Stimulated activated memory B cell treated with anti-CD40 and anti-IgM and Interleukin-4, amounts not matched to agents 10 μg/mL and 1 μg/mL and 100 μg/mL, for 72 hours (primary cell): ENCODE measurements around the gene ZSWIM8.
"Not testable (repeated sequence)": the region's sequence is repeated elsewhere in the genome, so short reads cannot be mapped to it uniquely, and the experiment has no call there.

Source experiments
- ATAC-seq: fragments of 150-1000 bp; cut with Tn5 transposase; 2 replicates; pipeline ENCODE4 v1.10.0; 2021
- H3K27ac Mint-ChIP-seq: one replicate; pipeline ENCODE4 v1.8.0; 2022; ENCODE audit warnings: mild to moderate bottlenecking, mixed read lengths
- H3K27me3 Mint-ChIP-seq: one replicate; pipeline ENCODE4 v1.8.0; 2022; ENCODE audit warnings: mixed read lengths
- H3K36me3 Mint-ChIP-seq: one replicate; pipeline ENCODE4 v1.8.0; 2022; ENCODE audit warnings: mixed read lengths
- H3K4me1 Mint-ChIP-seq: one replicate; pipeline ENCODE4 v1.8.0; 2022; ENCODE audit warnings: mixed read lengths
- H3K4me3 Mint-ChIP-seq: one replicate; pipeline ENCODE4 v1.8.0; 2022; ENCODE audit warnings: mild to moderate bottlenecking, moderate library complexity, mixed read lengths
- H3K9me3 Mint-ChIP-seq: one replicate; pipeline ENCODE4 v1.8.0; 2022; ENCODE audit warnings: mixed read lengths

Gene ZSWIM8

DNA sequence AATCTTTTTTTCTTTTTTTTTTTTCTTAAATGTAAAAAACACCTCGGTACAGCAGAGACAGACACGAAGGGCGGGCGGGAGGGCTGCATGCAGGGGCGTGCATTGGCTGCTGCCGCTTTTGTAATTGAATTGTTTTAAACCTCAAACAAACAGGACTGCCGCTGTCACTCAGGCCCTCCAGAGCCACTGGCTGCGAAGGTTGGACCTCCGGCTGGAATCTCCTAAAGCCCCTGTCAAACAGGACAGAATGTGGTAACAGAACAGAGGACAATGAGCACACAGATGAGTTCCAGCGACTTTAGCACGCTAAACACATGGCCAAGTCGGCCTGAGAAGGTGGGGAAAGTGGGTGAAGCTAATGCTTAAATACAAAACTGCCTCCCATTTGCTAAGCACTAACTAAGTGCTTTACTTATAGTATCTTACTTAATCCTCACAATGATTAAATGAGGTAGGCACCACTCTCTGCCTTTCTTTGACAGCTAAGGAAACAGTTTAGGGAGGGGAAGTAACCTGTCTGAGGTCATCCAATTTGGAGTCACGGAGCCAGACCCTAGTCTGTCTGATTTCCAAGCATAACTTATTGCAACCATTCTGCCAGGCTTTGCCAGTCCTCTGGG lies 29.0 kb downstream of the ZSWIM8 start:
- ATAC-seq = no peak
- Mint-ChIP-seq H3K4me3 (no peak overlapping the region), H3K36me3 (peaks cover 29% of the 10 kb centered on the region), H3K9me3 (no peaks in the 10 kb centered on the region), H3K27me3 (no peaks in the 10 kb centered on the region), H3K4me1 (peaks cover 13% of the 10 kb centered on the region), H3K27ac (no peak overlapping the region)

DNA sequence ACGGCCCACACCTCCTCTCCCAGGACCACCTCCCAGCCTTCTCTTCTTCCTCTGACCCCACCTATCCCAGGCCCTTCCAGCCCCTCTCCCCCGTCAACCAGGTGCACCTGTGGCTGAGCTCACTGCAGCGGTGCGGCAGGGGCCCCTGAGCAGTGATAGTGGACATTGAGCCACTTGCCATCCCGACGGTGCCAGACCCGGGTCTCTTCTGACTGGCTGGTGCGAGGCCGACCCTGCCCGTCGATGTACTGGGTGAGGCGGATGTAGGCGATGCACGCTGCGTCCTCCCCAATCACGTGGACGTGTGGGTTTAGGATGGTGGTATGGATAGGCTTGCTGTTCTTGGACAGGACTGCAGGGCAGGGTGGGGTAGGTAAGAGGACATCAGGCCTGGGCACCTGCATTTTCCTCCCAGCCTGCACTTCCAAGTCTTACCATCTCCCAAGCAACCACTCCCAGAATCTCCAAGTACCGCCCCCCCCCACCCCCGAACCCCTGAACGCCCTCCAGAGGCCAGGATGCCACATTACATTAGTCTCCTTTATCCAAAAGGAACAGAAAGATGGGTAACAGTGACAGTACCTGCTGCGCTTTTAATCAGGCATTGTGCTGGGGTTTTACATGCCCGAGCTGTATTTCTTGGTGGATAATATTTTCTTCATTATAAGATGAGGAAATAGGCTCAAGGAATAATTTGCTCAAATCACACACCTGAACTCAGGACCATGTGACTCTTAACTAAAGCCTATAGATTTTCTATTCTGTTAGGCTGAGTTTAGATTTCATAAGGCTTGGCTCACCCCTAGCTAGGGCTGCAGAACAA lies 29.7 kb downstream of the ZSWIM8 start:
- no peak overlapping the region for H3K4me3 Mint-ChIP-seq
- H3K4me1 Mint-ChIP-seq = peaks cover 6% of the 10 kb centered on the region
- H3K27me3 Mint-ChIP-seq = no peaks in the 10 kb centered on the region
- H3K36me3 Mint-ChIP-seq = peaks cover 29% of the 10 kb centered on the region
- H3K9me3 Mint-ChIP-seq = no peaks in the 10 kb centered on the region
- H3K27ac Mint-ChIP-seq = no peak overlapping the region
- ATAC-seq = no peak

DNA sequence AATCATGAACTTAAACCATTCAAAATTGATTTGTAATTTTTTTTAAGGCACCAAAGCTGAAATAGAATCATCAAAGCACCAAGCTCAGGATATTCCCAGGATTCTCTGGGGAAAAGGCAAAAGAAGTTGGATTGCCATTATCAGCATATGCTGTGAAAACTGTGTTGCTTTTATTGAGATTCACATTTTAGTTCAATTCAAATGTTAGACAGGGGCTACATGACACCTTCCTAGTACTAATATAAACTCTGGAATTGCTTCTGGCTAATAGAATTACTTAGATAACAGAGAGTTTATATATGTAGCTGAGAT lies 30.3 kb downstream of the ZSWIM8 start:
- ATAC-seq = no peak
- H3K36me3 Mint-ChIP-seq = peaks cover 29% of the 10 kb centered on the region
- no peaks in the 10 kb centered on the region for H3K27me3 Mint-ChIP-seq
- no peaks in the 10 kb centered on the region for H3K9me3 Mint-ChIP-seq
- H3K27ac Mint-ChIP-seq = no peak overlapping the region
- peaks cover under 1% of the 10 kb centered on the region for H3K4me1 Mint-ChIP-seq
- H3K4me3 Mint-ChIP-seq = no peak overlapping the region

DNA sequence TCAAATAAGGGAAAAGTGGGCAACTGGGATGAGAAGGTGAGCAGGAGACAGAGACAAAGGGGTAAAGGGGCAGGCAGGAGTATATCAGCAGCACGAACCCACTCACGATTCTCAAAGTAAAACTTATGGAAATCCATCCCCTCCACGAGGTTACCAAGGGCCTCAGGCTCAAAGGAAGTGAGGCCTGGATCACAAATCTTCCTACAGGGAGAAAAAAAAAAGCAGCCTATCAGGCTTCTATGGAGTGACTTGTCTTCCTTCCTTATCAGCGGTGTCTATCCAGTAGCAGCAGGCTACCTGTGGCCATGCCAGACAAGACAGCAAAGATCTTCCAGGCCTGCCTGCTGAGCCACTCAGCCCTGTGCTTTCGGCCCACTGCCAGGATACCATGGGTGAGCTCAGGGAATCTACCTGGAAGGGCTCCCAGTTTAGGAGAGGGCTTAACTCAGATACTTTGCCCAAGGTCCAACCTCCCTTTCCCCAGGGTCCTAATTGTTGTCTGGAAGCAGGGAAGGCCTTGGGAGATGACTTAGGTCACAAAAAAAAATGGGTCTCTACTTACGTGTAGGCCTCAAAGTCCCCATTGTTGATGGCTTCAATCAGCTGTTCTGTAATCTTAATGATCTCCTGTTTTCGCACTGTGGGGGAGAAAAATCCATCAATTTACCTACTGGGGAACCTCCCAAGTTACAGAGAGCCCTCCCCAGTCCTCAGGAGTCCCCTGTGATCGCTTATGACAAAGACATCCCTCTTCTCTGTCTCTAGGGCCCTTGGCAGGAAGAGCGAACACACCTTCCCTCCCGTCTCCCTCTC lies 31.7 kb downstream of the ZSWIM8 start:
- no peaks in the 10 kb centered on the region for H3K27me3 Mint-ChIP-seq
- H3K27ac Mint-ChIP-seq = no peak overlapping the region
- no peaks in the 10 kb centered on the region for H3K4me1 Mint-ChIP-seq
- H3K9me3 Mint-ChIP-seq = no peaks in the 10 kb centered on the region
- H3K36me3 Mint-ChIP-seq = peaks cover 36% of the 10 kb centered on the region
- no peak for ATAC-seq
- H3K4me3 Mint-ChIP-seq = no peak overlapping the region

DNA sequence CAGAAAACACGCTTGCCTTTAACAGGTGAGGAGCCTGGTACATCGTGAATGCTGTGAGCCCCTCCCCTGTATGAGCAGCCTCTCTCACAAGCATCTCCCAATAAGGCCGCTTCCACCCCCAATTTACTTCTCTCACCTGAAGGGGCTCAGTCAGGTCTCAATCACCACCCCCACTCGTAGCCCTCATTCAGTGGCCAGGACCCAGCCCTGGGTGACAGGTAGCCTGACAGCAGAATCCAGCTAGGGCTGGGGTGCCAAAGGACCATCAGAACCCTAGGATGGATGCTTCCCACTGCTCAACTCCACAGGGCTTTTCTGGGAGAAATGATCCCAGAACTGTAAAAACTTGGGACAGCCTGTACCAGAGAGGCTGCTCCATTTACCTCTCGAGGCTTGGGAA lies 32.4 kb downstream of the ZSWIM8 start:
- no peak for ATAC-seq
- H3K27ac Mint-ChIP-seq = no peak overlapping the region
- peaks cover 40% of the 10 kb centered on the region for H3K36me3 Mint-ChIP-seq
- no peaks in the 10 kb centered on the region for H3K27me3 Mint-ChIP-seq
- no peak overlapping the region for H3K4me3 Mint-ChIP-seq
- no peaks in the 10 kb centered on the region for H3K4me1 Mint-ChIP-seq
- no peaks in the 10 kb centered on the region for H3K9me3 Mint-ChIP-seq

DNA sequence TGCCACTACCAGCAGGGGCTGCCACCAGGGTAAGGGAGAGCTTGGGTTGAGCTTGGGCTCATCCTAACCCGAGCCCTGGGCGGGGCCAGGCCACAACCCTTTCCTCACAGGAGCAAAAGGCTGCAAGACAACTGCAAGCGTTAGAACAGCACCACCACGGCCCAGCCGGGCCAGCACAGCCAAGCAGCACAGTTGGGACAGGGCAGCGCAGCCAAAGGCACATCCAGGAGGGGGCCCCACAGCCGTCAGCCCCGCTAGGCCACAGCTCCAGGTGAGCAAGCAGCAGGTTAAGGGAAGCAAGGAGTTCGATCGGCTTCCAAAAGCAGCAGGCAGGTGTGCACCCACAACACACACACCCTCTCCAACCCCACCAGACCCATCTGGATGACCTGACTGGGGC lies 33.0 kb downstream of the ZSWIM8 start:
- Mint-ChIP-seq H3K9me3 (no peaks in the 10 kb centered on the region), H3K36me3 (peaks cover 34% of the 10 kb centered on the region), H3K4me3 (no peak overlapping the region), H3K27ac (no peak overlapping the region), H3K27me3 (no peaks in the 10 kb centered on the region), H3K4me1 (no peaks in the 10 kb centered on the region)
- ATAC-seq = no peak

DNA sequence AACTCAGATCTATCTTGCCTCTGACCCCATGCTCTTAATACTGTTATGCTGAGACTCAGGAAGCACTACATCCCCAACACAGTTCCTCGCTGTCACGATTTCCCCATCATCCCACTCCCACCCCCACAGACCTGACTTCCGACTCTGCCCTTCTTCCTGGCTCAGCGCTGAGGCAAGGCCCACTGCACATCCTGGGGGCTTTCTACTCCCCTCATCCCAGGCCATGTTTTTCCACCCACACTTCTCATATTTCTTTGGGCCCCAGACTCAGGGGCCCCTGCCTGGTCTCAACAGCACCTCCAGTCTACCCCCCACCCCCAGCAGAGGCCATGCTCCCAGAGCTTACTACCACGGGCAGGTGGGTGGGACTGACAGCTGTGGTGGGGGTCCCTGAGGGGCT lies 33.7 kb downstream of the ZSWIM8 start:
- no peaks in the 10 kb centered on the region for H3K27me3 Mint-ChIP-seq
- H3K27ac Mint-ChIP-seq = no peak overlapping the region
- H3K36me3 Mint-ChIP-seq = peaks cover 29% of the 10 kb centered on the region
- H3K4me1 Mint-ChIP-seq = no peaks in the 10 kb centered on the region
- no peak overlapping the region for H3K4me3 Mint-ChIP-seq
- H3K9me3 Mint-ChIP-seq = no peaks in the 10 kb centered on the region
- ATAC-seq = no peak

DNA sequence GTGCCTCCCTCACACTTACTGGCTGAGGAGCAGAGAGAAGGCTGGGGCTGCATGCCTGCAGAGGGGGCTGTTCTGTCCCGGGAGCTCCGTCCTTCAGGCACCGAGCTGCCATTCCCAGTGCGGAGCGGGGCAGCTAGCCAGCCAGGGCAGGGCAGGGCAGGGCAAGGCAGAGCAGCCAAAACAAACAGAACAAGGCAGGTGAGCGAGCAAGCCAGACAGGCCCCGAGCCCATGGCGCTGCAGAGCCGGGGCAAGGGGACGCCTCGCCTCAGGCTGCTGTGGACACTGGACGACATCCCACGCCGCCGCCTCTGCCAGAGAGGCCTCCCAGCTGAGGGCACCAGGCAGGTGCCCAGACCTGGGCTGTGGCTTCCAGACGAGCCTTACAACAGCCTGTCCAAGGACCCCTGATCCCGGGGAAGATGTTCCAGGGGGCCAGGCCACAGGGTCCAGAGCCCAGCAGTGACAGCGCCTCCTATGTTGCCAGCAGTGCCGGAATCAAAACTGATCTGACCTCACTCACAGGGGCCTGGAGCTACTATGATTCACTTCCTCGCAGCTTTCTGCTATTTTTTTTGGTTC lies 34.2 kb downstream of the ZSWIM8 start:
- Mint-ChIP-seq H3K27ac (no peak overlapping the region), H3K4me1 (no peaks in the 10 kb centered on the region), H3K27me3 (no peaks in the 10 kb centered on the region), H3K4me3 (no peak overlapping the region), H3K9me3 (no peaks in the 10 kb centered on the region), H3K36me3 (peaks cover 32% of the 10 kb centered on the region)
- ATAC-seq = no peak

DNA sequence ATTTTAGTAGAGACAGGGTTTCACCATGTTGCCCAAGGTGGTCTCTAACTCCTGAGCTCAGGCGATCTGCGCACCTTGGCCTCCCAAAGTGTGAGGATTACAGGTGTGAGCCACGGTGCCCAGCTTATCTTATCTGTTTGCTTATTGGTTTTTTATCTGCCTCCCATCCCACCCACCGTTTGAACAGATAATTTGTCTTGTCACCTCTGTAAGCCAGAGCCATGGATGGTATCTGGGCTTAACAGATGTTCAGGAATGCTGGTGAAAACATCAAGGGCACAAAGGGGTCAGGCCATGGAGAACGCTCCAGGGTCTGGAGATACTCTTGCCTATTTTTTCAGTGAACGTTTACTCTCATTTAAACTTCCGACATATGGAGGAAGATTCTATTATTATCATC lies 38.0 kb downstream of the ZSWIM8 start:
- Mint-ChIP-seq H3K9me3 (no peaks in the 10 kb centered on the region), H3K4me3 (no peak overlapping the region), H3K27ac (no peak overlapping the region), H3K36me3 (peaks cover 44% of the 10 kb centered on the region), H3K27me3 (no peaks in the 10 kb centered on the region), H3K4me1 (no peaks in the 10 kb centered on the region)
- ATAC-seq = no peak

DNA sequence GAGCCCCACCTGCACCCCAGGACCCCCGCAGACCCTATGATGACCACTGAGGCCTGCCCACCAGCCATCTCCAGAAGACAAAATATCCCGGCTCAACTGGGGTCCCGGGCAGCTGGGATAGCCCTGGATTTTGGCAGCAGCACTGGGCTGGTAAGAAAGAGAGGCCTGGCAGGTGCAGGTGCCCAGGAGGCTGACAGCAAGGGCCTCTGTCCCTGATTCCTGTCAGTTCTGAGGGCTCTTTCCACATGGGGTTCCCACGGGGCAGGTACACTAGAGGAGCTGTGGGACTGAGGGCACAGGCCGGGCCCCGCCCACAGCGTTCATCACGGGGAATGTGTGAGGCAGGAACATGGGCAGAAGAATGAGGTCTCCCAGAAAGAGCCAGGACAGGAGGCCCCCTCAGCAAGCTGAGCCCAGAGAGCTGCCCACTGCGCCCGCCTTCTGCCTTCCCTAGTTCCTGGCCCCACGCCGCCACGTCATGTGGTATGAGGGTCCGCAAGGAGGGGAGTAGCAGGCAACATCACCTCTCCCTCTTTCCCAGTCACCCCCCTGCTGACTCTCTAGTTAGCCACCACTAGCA lies 38.8 kb downstream of the ZSWIM8 start:
- Mint-ChIP-seq H3K4me3 (no peak overlapping the region), H3K4me1 (no peaks in the 10 kb centered on the region), H3K9me3 (no peaks in the 10 kb centered on the region), H3K27ac (peak overlapping the region; percentile 40), H3K27me3 (no peaks in the 10 kb centered on the region), H3K36me3 (peaks cover 44% of the 10 kb centered on the region)
- no peak for ATAC-seq

DNA sequence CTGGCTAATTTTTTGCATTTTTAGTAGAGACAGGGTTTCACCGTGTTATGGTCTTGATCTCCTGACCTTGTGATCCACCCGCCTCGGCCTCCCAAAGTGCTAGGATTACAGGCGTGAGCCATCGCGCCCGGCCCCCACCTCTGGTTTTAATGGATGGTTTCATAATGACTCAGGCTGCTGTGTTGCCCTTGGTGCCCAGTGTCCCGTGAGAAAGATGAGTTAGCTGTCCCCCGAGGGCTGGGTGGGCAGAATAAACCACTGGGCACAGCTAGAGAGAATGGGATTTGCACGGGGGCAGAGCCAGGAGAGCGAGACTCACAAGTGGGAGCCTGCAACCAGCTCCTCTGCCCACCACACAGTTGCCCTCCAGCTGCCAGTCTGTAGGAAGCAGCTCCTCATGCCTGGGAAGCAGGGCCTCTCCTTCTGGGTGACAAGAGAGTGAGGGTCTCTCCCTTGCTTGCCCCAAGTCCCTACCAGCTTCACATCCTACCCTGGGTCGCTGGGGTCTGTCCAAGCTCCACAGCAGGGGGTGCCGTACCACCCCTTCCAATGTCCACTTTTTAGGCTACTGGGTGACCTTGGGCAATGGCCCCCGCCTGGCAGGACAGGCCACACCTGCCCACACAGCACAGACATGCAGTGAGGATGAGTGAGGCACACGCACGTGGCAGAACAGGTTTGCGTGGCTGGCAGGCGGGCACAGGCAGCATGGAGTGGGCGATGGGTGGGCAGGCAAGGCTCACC lies 42.1 kb downstream of the ZSWIM8 start:
- Mint-ChIP-seq H3K36me3 (peaks cover 34% of the 10 kb centered on the region), H3K4me1 (no peaks in the 10 kb centered on the region), H3K27me3 (no peaks in the 10 kb centered on the region), H3K4me3 (no peak overlapping the region), H3K27ac (no peak overlapping the region), H3K9me3 (no peaks in the 10 kb centered on the region)
- no peak for ATAC-seq

DNA sequence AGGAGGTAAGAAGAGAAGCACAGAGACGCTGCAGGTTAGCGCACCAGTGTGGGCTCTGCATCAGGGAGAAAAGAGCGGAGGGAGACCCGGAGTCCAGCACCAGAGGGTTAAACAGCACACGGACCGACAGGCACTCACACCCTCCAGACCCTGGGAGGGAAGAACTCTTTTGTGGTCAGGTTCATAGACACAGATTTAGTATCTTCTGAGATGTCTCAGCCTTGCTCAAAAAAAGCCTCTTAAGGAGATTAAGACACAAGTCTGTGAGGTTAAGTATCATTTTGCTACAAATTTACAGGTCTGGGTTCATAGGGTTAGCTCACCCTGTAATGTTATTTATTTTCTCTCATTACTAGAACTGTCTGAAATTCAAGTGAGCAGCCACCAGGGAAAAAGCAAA lies 42.8 kb downstream of the ZSWIM8 start:
- no peaks in the 10 kb centered on the region for H3K9me3 Mint-ChIP-seq
- no peak overlapping the region for H3K4me3 Mint-ChIP-seq
- no peak overlapping the region for H3K27ac Mint-ChIP-seq

DNA sequence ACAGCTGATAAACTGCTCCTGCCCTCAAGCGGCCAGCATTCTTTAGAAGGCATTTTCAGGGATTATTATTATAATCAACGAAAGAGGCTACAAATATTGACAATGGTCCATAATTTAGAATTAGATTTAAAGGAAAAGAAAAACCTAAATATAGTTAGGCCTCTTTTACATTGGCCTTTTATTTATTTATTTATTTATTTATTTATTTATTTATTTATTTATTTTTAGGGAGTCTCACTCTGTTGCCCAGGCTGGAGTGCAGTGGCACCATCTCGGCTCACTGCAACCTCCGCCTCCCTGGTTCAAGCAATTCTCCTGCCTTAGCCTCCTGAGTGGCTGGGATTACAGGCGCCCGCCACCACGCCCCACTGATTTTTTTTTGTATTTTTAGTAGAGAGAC lies 43.7 kb downstream of the ZSWIM8 start:
- H3K27me3 Mint-ChIP-seq, H3K4me1 Mint-ChIP-seq, ATAC-seq, H3K9me3 Mint-ChIP-seq, H3K4me3 Mint-ChIP-seq, H3K27ac Mint-ChIP-seq: not testable (repeated sequence)
- peaks cover 30% of the 10 kb centered on the region for H3K36me3 Mint-ChIP-seq

More for the DNA sequence above, 42.8 kb downstream of the ZSWIM8 start:
- H3K36me3 Mint-ChIP-seq = peaks cover 31% of the 10 kb centered on the region
- ATAC-seq = no peak
- no peaks in the 10 kb centered on the region for H3K27me3 Mint-ChIP-seq
- H3K4me1 Mint-ChIP-seq = no peaks in the 10 kb centered on the region

DNA sequence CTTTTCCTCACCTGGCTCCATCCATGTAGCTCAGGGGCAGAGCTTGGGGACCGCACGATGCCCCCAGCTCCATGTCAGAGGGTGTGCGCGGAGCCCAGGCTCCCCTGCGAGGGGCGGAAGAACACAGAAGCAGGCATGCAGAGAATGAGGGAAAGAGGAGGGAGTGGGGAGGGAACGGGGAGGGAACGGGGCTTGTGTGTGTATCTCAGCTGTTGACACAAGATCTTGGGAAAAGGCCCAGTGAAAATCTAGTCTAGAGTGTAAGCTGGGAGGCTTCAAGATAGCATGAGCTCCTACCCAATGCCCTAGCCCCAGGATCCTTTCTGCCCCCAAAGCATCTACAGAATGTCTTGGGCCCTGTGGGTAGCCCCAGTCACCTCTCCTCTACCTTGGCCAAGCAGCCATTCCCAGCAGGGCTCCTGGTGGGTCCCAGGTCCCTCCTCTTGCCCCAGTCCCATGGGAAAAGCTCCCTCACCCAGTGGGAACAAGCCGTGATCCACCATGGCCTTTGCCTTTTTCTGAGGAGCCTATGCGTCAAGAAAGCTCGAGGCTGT lies 51.1 kb downstream of the ZSWIM8 start:
- H3K36me3 Mint-ChIP-seq = peaks cover 37% of the 10 kb centered on the region
- no peaks in the 10 kb centered on the region for H3K9me3 Mint-ChIP-seq
- no peaks in the 10 kb centered on the region for H3K27me3 Mint-ChIP-seq
- no peak overlapping the region for H3K4me3 Mint-ChIP-seq
- no peaks in the 10 kb centered on the region for H3K4me1 Mint-ChIP-seq
- no peak for ATAC-seq
- no peak overlapping the region for H3K27ac Mint-ChIP-seq
